GM12801 (cell line): ENCODE data around the gene TMEM184C.

Experiments used
- TF ChIP-seq, protein P1 (sequence below): IDR thresholded peaks from one replicate; pipeline ENCODE4 v1.5.1; 2011; ENCODE audit warnings: control low read depth; ENCODE audit not compliant: insufficient read length; ENCODE audit errors: extremely low read depth

Gene TMEM184C

GRCh38 chr4:147617173-147617840 is at the start of gene TMEM184C:
Gene TMEM184C, plus strand, starts transcription at chr4:147617397. Its CDS starts 560 bp downstream, at chr4:147617957.
- TF ChIP-seq, protein P1, sequence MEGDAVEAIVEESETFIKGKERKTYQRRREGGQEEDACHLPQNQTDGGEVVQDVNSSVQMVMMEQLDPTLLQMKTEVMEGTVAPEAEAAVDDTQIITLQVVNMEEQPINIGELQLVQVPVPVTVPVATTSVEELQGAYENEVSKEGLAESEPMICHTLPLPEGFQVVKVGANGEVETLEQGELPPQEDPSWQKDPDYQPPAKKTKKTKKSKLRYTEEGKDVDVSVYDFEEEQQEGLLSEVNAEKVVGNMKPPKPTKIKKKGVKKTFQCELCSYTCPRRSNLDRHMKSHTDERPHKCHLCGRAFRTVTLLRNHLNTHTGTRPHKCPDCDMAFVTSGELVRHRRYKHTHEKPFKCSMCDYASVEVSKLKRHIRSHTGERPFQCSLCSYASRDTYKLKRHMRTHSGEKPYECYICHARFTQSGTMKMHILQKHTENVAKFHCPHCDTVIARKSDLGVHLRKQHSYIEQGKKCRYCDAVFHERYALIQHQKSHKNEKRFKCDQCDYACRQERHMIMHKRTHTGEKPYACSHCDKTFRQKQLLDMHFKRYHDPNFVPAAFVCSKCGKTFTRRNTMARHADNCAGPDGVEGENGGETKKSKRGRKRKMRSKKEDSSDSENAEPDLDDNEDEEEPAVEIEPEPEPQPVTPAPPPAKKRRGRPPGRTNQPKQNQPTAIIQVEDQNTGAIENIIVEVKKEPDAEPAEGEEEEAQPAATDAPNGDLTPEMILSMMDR, result no peak

DNA sequence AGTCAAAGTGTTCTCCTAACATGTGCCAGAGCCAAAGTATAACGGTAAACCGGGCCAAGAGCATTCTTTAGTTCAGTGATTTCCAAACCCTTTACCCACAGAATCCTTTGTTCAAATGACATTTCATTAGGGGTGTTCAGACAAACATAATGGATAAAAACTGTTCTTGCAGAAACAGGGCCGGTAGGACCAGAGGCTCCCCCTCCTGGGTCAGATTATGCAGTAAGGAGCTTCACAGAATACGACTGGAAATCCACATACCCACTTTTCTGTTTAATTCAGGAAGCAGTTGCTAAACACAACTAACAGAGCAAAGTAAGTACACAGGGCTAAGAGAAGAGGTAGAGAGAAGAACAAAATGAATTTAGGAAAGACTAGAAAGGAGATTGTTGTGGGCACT is 46.6 kb upstream of the TMEM184C start:
- TF ChIP-seq, protein P1, result no peak

GRCh38 chr4:147571036-147571770 is 46.0 kb upstream of the TMEM184C start:
- TF ChIP-seq, protein P1, result no peak

DNA sequence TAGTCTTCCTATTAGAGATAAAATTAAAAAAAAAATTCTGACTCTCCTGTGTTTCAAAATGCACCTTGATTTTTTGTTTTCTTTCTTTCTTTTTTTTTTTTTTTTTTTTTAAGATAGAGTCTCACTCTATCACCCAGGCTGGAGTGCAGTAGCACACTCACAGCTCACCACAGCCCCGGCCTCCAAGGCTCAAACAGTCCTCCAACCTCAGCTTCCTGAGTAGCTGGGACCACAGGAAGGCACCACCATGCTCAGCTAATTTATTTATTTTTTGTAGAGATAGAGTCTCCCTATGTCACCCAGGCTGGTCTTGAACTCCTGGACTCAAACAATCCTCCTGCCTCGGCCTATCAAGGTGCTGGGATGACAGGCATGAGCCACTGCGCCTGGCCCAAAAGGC is 41.1 kb upstream of the TMEM184C start:
- TF ChIP-seq, protein P1, result no peak

DNA sequence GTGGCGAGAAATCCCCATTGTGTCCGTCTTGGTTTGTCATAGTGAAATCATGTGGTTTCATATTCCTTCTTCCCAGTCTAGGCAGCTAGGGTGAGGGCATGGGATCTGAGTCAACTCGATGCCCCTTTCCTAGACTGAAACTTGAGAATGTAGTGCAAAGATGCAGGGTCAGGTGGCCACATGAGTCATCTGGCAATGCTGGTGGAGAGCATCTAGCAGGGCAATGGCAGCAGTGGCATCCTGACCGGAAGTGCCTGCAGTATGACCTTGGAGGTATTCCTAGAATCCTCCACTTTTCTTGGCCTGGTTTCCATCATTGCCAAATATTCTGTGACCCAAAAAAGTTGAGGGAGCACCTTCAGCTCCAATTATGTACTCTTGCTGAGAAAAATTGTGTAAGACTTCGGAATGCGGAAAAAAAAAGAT is 39.1 kb upstream of the TMEM184C start:
- TF ChIP-seq, protein P1, result no peak

DNA sequence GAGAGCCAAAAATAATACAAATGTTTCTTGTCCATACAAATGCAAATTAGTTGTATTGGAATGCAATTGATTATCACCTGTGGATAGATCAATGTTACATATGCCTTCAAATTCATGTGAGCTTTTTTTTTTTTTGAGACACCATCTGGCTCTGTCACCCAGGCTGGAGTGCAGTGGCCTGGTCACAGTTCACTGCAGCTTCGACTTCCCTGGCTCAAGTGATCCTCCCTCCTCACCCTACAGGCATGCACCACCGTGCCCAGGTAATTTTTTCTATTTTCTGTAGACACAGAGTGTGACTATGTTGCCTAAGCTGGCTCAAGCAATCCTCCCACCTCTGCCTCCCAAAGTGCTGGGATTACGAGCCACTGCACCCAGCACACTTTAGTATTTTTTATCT is 38.6 kb upstream of the TMEM184C start:
- TF ChIP-seq, protein P1, result no peak

DNA sequence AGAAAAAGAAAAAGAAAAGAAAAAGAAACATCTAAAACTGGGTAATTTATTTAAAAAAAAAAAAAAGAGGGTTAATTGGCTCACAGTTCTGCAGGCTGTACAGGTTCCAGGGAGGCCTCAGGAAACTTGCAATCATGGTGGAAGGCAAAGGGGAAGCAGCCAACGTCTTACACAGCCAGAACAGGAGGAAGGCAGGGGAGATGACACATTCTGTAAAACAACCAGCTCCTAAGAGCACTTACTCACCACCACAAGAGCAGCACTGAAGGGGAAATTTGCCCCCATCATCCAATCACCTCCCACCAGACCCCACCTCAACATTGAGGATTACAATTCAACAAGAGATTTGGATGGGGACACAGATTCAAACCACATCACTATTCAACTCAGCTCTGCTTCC is 36.8 kb upstream of the TMEM184C start:
- TF ChIP-seq, protein P1, result no peak
